SIG-M5 treated with dmso at 0.1 percent for 504 hours (cell line): ENCODE measurements around the gene FBXO36.
A peak's percentile ranks its signal among the peaks of the same experiment; 100 is the strongest.
"Not testable (repeated sequence)": the region's sequence is repeated elsewhere in the genome, so short reads cannot be mapped to it uniquely, and the experiment has no call there.

Experiments used
- DNase-seq: peaks from one replicate; lab custom pipeline; 2025; ENCODE audit not compliant: unreplicated experiment; lab: John Stamatoyannopoulos, UW

Gene FBXO36

GRCh38 chr2:229922449-229923386 lies at the start of gene FBXO36:
Gene FBXO36, plus strand, starts transcription at chr2:229922503. Its CDS starts 11 bp downstream, at chr2:229922514.
- DNase-seq: peak; percentile 91

- no peak for DNase-seq
Observed at GRCh38 chr2:229873123-229873581, 49.2 kb upstream of the FBXO36 start.

- DNase-seq: no peak
Observed at GRCh38 chr2:229874647-229875046, 47.7 kb upstream of the FBXO36 start.

- no peak for DNase-seq
Observed at GRCh38 chr2:229875549-229875948, 46.8 kb upstream of the FBXO36 start.

- DNase-seq: no peak
Observed at GRCh38 chr2:229879191-229879950, 42.9 kb upstream of the FBXO36 start.

- no peak for DNase-seq
Observed at GRCh38 chr2:229880892-229881586, 41.3 kb upstream of the FBXO36 start.

GRCh38 chr2:229882583-229882982 lies 39.7 kb upstream of the FBXO36 start:
- no peak for DNase-seq

GRCh38 chr2:229884775-229885699 lies 37.3 kb upstream of the FBXO36 start:
- no peak for DNase-seq

GRCh38 chr2:229887441-229887840 lies 34.9 kb upstream of the FBXO36 start:
- no peak for DNase-seq

GRCh38 chr2:229888031-229888430 lies 34.3 kb upstream of the FBXO36 start:
- DNase-seq: no peak

- DNase-seq: no peak
Observed at GRCh38 chr2:229889023-229889422, 33.3 kb upstream of the FBXO36 start.

- no peak for DNase-seq
Observed at GRCh38 chr2:229896857-229897256, 25.4 kb upstream of the FBXO36 start.

GRCh38 chr2:229899604-229900003 lies 22.7 kb upstream of the FBXO36 start:
- no peak for DNase-seq

- no peak for DNase-seq
Observed at GRCh38 chr2:229900012-229900411, 22.3 kb upstream of the FBXO36 start.

GRCh38 chr2:229900514-229900913 lies 21.8 kb upstream of the FBXO36 start:
- DNase-seq: not testable (repeated sequence)

- DNase-seq: no peak
Observed at GRCh38 chr2:229901819-229902218, 20.5 kb upstream of the FBXO36 start.

- no peak for DNase-seq
Observed at GRCh38 chr2:229903037-229903436, 19.3 kb upstream of the FBXO36 start.

GRCh38 chr2:229905601-229906000 lies 16.7 kb upstream of the FBXO36 start:
- DNase-seq: no peak

GRCh38 chr2:229909090-229909489 lies 13.2 kb upstream of the FBXO36 start:
- DNase-seq: no peak

- no peak for DNase-seq
Observed at GRCh38 chr2:229910147-229910831, 12.0 kb upstream of the FBXO36 start.
